Bronchial epithelial cell (primary cell): ENCODE measurements around the gene EPHA10. TPM values are rescaled to one million over a fixed set of nuclear protein-coding genes. Genes with fewer than 3 reads are reported as not detected.

ENCODE experiments used
- DNase-seq: peaks from one replicate; pipeline ENCODE4 v3.0.0-alpha.2; 2010; ENCODE audit warnings: low read depth
- FAIRE-seq: peaks from 2 replicates; lab custom pipeline; 2011; peaks lifted over from hg19 to GRCh38; lab: Jason Lieb, UNC
- H3K27me3 ChIP-seq: 2 replicates; pipeline ENCODE4 v1.5.1; 2011; ENCODE audit warnings: low read length; ENCODE audit not compliant: control insufficient read depth, insufficient read depth
- H3K36me3 ChIP-seq: 2 replicates; pipeline ENCODE4 v1.5.1; 2011; ENCODE audit warnings: low read length; ENCODE audit not compliant: control insufficient read depth, insufficient read depth
- H3K4me3 ChIP-seq: 2 replicates; pipeline ENCODE4 v1.5.1; 2011; ENCODE audit warnings: mild to moderate bottlenecking, low read depth, low read length, control low read depth
- CTCF ChIP-seq: IDR thresholded peaks from 2 replicates; pipeline ENCODE4 v1.5.1; 2011; ENCODE audit warnings: mild to moderate bottlenecking, moderate library complexity, low read length, control low read depth, inconsistent platforms; ENCODE audit not compliant: insufficient read depth, severe bottlenecking
- total RNA-seq: library from RNA; depleted of rRNA; stranded (reverse); fragments of >200 nt; gene quantifications from 2 replicates; pipeline ENCODE4 v1.2.1, GENCODE V29; 2014

EPHA10 gene
- total RNA-seq, 1 donor from 2014 or later = 0.26 TPM

DNA sequence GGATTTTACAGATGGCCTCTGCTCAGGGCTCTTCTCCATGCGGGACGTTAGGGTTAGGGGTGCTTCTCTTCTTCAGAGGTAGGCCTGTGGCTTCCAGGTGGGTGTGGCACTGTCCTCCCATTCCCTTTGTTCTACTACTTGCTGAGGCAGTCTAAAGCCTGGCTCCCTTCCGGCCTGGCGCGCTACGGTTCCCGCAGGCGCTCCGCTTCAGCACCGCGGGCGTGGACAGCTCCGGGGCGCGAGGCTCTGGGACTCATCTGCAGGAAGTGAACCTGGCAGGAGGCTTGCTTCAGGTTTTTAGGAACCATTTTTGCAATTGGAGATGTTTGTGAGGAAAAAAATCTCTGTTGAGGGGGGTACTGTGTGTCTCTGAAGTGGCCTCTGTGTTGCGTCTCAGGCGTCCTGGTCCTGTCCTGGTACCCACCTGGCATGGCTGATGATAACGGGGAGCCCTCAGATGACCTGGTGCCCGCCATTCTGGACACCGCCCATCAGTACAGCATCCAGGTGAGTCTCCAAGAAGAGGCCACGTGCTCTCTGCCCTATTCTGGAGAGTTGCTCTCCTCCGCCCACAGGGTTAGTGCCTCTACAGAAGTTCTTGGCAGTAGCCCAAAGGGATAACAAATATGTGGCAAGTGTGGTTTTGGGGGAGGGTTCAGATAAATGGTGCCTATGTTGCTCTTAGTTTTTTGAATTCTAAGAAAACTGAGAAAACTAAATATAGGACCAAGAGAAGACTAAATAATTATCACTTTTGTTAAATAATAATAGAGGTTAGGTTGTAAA, 30.6 kb upstream of the EPHA10 start:
- Histone ChIP-seq H3K36me3 (no peaks in the 10 kb centered on the region), H3K4me3 (no peak overlapping the region), H3K27me3 (peaks cover under 1% of the 10 kb centered on the region)
- TF ChIP-seq CTCF = no peak
- DNase-seq = peak; percentile 39
- no peak for FAIRE-seq

DNA sequence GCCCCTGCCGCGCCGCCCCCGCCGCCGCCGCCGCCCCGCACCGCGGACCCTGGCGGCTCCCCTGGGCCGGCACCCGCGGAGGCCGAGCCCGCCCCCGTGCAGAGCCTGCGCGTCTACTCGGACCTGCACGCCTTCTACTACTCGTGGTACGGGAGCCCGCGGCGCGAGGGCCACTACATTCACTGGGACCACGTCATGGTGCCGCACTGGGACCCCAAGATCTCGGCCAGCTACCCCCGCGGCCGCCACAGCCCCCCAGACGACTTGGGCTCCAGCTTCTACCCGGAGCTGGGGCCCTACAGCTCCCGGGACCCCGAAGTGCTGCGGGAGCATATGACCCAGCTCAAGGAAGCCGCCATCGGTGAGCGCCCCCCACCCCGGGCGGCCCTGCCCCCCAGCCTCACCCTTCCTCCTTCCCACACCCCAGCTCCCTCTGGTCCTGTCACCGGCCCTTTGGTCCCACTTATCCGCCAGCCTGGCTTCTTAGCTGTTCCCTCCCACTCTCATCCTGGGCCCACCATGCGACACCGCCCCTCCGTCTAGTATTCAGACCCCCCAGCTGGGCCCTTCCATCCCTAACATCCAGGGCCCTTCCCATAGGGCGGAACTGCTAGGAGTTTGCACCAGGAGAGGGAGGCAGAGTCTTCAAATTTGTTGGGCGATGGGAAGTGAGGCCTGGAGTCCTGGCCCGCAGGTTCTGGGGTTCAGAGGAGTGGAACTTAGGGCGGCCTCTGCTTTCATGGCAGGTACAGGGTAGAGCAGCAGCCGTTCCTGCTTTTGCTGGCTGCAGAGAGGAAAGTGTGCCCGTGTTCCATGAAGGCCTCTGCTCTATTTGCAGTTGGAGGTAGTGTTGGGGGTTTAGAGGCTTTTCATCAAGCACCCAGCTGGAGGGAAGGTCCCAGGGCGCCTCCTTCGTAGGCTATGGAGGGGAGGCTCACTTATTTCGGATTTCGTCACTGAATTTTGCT, 29.7 kb upstream of the EPHA10 start:
- no peaks in the 10 kb centered on the region for H3K36me3 ChIP-seq
- H3K27me3 ChIP-seq = peaks cover 2% of the 10 kb centered on the region
- TF ChIP-seq CTCF = no peak
- peak overlapping the region; percentile 46 for H3K4me3 ChIP-seq
- no peak for FAIRE-seq
- DNase-seq = no peak

DNA sequence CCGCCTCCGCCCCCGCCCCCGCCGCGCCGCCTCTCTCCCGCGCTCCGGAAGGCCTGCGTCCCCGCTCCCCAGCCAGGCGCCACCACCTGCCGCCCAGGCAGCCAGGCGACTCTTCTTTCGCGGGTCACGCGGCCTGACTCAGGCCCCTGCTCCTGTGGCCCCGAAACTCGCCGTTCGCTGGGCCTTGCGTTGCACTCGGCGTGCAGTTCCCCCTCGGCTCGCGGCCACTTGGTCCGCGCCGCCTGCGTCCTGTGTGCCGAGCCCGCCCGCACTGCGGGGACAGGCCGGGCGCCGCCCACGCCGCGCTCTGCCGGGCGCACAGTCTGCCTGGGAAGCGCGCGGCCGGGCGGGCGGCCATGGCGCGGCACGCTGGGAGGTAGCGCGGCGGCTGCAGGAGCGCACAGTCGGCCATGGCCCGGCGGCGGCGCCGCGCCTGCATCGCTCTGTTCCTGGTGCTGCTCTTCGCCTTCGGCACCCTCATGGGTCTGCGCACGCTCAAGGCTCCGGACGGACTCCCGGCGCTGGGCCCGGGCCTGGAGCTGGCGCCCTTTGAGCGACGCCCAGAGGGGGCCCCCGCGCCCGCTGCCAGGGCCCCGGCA, 29.0 kb upstream of the EPHA10 start, which contains the start of gene MANEAL:
Gene MANEAL, plus strand, starts transcription at position 75 of the 599 bp plus-strand sequence. Its CDS starts 336 bp downstream, at position 411.
- DNase-seq = peak; percentile 20
- FAIRE-seq = no peak
- no peak for TF ChIP-seq CTCF
- Histone ChIP-seq H3K4me3 (peak within 1 kb of the TSS; percentile 46), H3K27me3 (peaks cover 2% of the 10 kb centered on the region), H3K36me3 (no peaks in the 10 kb centered on the region)

DNA sequence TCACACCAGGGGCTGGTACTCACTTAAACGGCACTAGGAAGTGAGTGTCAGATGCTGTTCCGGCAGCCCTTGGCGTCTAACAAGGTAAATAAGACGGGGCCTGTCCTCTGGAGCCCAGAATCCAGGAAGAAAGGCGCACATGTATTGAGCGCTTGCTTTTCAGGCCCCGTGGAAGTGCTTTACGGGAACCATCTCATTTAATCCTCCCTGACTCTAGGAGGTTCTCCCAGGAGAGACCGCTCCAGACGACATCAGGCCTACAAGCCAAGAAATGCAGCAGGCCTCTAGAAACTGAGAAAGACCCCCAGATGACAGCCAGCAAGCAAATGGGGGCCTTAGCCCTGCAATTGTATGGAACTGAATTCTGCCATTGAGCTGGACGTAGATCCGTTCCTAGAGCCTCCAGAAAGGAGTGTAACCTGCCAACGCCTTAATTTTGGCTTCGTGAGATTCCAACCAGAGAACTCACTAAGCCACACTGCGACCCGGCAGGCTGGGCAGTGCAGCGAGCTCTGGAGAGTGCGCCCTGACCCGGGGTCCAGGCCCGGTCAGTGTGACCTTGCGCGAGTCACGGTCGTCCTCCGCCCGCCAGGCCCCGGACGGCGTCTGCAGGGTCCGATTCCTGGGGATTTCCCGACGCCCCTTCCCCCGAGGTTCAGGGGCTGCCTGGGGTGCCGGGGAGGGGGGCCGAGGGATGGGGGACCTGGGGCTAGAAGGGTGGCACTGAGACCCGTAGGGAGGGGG, 28.2 kb upstream of the EPHA10 start:
- DNase-seq = no peak
- H3K36me3 ChIP-seq = no peaks in the 10 kb centered on the region
- TF ChIP-seq CTCF = no peak
- H3K27me3 ChIP-seq = peaks cover 4% of the 10 kb centered on the region
- FAIRE-seq = no peak
- no peak overlapping the region for H3K4me3 ChIP-seq

DNA sequence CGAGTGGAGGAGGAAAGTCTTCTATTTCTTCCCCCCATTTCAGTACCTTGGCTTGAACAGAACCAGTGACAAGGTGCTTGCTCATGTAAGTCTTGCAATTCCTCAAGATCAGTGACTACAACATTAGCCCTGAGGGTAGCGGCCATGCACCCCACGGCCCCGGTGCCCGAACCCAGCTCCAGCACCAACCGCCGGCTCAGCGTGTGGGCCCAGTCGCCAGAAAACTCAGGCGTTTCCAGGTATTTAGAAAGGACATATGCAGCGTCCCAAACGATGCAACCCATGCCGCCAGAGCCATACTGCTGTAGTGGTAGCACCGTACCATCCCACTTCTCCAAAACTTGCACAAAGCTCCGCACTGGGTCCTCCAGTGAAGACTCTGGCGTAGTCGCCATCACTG, 17.6 kb upstream of the EPHA10 start:
- Histone ChIP-seq H3K36me3 (no peaks in the 10 kb centered on the region), H3K27me3 (no peaks in the 10 kb centered on the region), H3K4me3 (no peak overlapping the region)
- TF ChIP-seq CTCF = no peak
- DNase-seq (no peak), FAIRE-seq (no peak)
